GM23338 (cell line): ENCODE measurements around the gene CRTC3. TPM values are rescaled to one million over a fixed set of nuclear protein-coding genes. Genes with fewer than 3 reads are reported as not detected.

Source experiments
- ATAC-seq: fragments of 200-7000 bp; cut with Tn5 transposase; 3 replicates; pipeline ENCODE4 v1.9.1; 2020
- DNase-seq: peaks from one replicate; pipeline ENCODE4 v3.0.0-alpha.2; 2015; ENCODE audit warnings: low spot score
- H2AFZ ChIP-seq: fragments of 200-600 bp; sonication (generic); 2 replicates; pipeline ENCODE4 v1.8.0; 2016; ENCODE audit warnings: antibody characterized with exemption, mild to moderate bottlenecking, moderate library complexity
- H3F3A ChIP-seq: fragments of 200-600 bp; sonication (generic); replicated peaks from 2 replicates; pipeline ENCODE4 v1.8.0; 2017; ENCODE audit warnings: antibody characterized with exemption, mixed run types, low read depth
- H3K27ac ChIP-seq: fragments of 200-600 bp; sonication (generic); 2 replicates; pipeline ENCODE4 v1.6.1; 2016; ENCODE audit warnings: low read depth
- H3K27me3 ChIP-seq: fragments of 200-600 bp; sonication (generic); 2 replicates; pipeline ENCODE4 v1.8.0; 2016; ENCODE audit warnings: mild to moderate bottlenecking, mixed run types, moderate library complexity; ENCODE audit not compliant: insufficient read depth
- H3K36me3 ChIP-seq: fragments of 200-600 bp; sonication (generic); 2 replicates; pipeline ENCODE4 v1.8.0; 2016; ENCODE audit warnings: mild to moderate bottlenecking; ENCODE audit not compliant: insufficient read depth
- H3K4me1 ChIP-seq: fragments of 200-600 bp; sonication (generic); 2 replicates; pipeline ENCODE4 v1.8.0; 2016; ENCODE audit warnings: mild to moderate bottlenecking, moderate library complexity; ENCODE audit not compliant: insufficient read depth
- H3K4me2 ChIP-seq: fragments of 200-600 bp; sonication (generic); 2 replicates; pipeline ENCODE4 v1.7.1; 2017; ENCODE audit warnings: mixed run types
- H3K4me3 ChIP-seq: fragments of 200-600 bp; sonication (generic); 2 replicates; pipeline ENCODE4 v1.6.1; 2016; ENCODE audit warnings: mixed run types
- H3K79me2 ChIP-seq: fragments of 200-600 bp; sonication (generic); replicated peaks from 2 replicates; pipeline ENCODE4 v1.8.0; 2017; ENCODE audit warnings: mild to moderate bottlenecking; ENCODE audit not compliant: insufficient read depth
- H3K9me2 ChIP-seq: fragments of 200-600 bp; sonication (generic); 2 replicates; pipeline ENCODE4 v1.8.0; 2017; ENCODE audit not compliant: insufficient read depth
- H4K20me1 ChIP-seq: fragments of 200-600 bp; sonication (generic); replicated peaks from 2 replicates; pipeline ENCODE4 v1.8.0; 2017; ENCODE audit warnings: mild to moderate bottlenecking; ENCODE audit not compliant: insufficient read depth
- H3K27ac Mint-ChIP-seq: 2 replicates; pipeline ENCODE4 v1.8.0; 2020; ENCODE audit warnings: inconsistent platforms, mild to moderate bottlenecking, moderate library complexity, mixed read lengths
- H3K27me3 Mint-ChIP-seq: 3 replicates; pipeline ENCODE4 v1.8.0; 2022; ENCODE audit warnings: low read depth, mild to moderate bottlenecking, moderate library complexity, mixed read lengths, inconsistent platforms; ENCODE audit not compliant: insufficient read depth, poor library complexity
- H3K36me3 Mint-ChIP-seq: 3 replicates; pipeline ENCODE4 v1.8.0; 2021; ENCODE audit warnings: low read depth, mild to moderate bottlenecking, inconsistent platforms, moderate library complexity, mixed read lengths
- H3K4me1 Mint-ChIP-seq: 3 replicates; pipeline ENCODE4 v1.8.0; 2020; ENCODE audit warnings: mild to moderate bottlenecking, inconsistent platforms, mixed read lengths
- H3K4me3 Mint-ChIP-seq: 3 replicates; pipeline ENCODE4 v1.8.0; 2021; ENCODE audit warnings: moderate library complexity, mild to moderate bottlenecking, inconsistent platforms, mixed read lengths
- H3K9me3 Mint-ChIP-seq: 3 replicates; pipeline ENCODE4 v1.8.0; 2020; ENCODE audit warnings: moderate library complexity, mild to moderate bottlenecking, inconsistent platforms, mixed read lengths
- JUNB ChIP-seq: IDR thresholded peaks from one replicate; pipeline ENCODE4 v1.6.1; 2016; ENCODE audit warnings: antibody characterized with exemption; ENCODE audit not compliant: unreplicated experiment
- POLR2AphosphoS5 ChIP-seq: IDR thresholded peaks from 2 replicates; pipeline ENCODE4 v1.6.1; 2016; ENCODE audit warnings: antibody characterized with exemption, low read depth
- STAT1 ChIP-seq: IDR thresholded peaks from one replicate; pipeline ENCODE4 v1.6.1; 2016; ENCODE audit warnings: antibody characterized with exemption; ENCODE audit not compliant: unreplicated experiment
- ZNF114 ChIP-seq: fragments of 250-450 bp; sonication (Bioruptor Pico); IDR thresholded peaks from 2 replicates; pipeline ENCODE4 v1.5.0; 2020; ENCODE audit warnings: mild to moderate bottlenecking, moderate library complexity
- ZNF331 ChIP-seq: fragments of 250-450 bp; sonication (Bioruptor Pico); IDR thresholded peaks from 2 replicates; pipeline ENCODE4 v1.5.0; 2020; ENCODE audit warnings: low read depth, mild to moderate bottlenecking, moderate library complexity
- polyA plus RNA-seq: library from polyadenylated mRNA; unstranded; fragments of >200 nt; fragmentation: Nextera tagmentation; extraction: Ambion mirVana; gene quantifications from 2 replicates; pipeline ENCODE4 v1.2.1, GENCODE V29; 2016
- total RNA-seq: library from RNA; depleted of rRNA; stranded (reverse); fragments of >200 nt; shearing (Covaris generic); gene quantifications from 2 replicates; pipeline ENCODE4 v1.2.3, GENCODE V29; 2014
- TF ChIP-seq, protein P1 (sequence below), 2 experiments: fragments of 200-600 bp in 1 of 2; sonication (generic) in 1 of 2; conservative IDR thresholded peaks; 2 replicates each; pipeline versions ENCODE4 v1.5.1 to v1.6.1; 2016 to 2017; ENCODE audit warnings: antibody characterized with exemption in 2 of 2, low read depth in 2 of 2, mild to moderate bottlenecking in 2 of 2, moderate library complexity in 1 of 2
- TF ChIP-seq, protein P2 (sequence below): IDR thresholded peaks from 2 replicates; pipeline ENCODE4 v1.6.1; 2016; ENCODE audit warnings: antibody characterized with exemption

Gene CRTC3
- total and polyA plus RNA-seq, 2 experiments from 2014 or later: 2.8 to 3.8 TPM

DNA sequence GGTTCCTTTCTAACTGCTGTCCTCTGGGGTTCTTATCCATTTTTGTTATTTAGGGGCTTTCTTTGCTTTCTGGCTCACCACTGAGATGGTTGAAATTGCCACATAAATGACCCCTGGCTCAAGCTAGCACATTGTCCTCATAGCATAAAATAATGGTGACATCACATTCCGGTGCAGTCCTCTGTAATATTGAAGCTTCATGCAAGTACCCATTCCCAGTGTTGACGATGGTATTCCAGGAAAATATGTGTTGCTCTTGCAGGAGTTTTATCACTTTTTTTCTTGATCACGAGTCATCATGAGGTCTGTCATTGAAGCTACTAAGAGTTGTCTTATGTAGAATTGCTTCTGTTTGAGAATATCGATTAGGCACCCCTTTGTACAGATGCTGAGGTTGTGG is 56.1 kb downstream of the CRTC3 start:
- H2AFZ ChIP-seq: no peak overlapping the region
- H3K4me2 ChIP-seq: no peak overlapping the region
- Mint-ChIP-seq H3K9me3 (no peaks in the 10 kb centered on the region), H3K36me3 (no peaks in the 10 kb centered on the region), H3K27ac (no peak overlapping the region), H3K27me3 (peaks cover 9% of the 10 kb centered on the region), H3K4me3 (no peak overlapping the region), H3K4me1 (peaks cover 47% of the 10 kb centered on the region)
- no peaks in the 10 kb centered on the region for H3K36me3 ChIP-seq
- ATAC-seq (no peak), DNase-seq (no peak)
- H3K79me2 ChIP-seq: no peaks in the 10 kb centered on the region
- H4K20me1 ChIP-seq: no peaks in the 10 kb centered on the region
- H3F3A ChIP-seq: peaks cover 11% of the 10 kb centered on the region; the same call in 1 of the 2 replicates
- H3K4me1 ChIP-seq: peaks cover 50% of the 10 kb centered on the region
- H3K4me3 ChIP-seq: no peak overlapping the region
- peaks cover 33% of the 10 kb centered on the region for H3K27me3 ChIP-seq
- no peak overlapping the region for H3K27ac ChIP-seq
- TF ChIP-seq, protein P1, sequence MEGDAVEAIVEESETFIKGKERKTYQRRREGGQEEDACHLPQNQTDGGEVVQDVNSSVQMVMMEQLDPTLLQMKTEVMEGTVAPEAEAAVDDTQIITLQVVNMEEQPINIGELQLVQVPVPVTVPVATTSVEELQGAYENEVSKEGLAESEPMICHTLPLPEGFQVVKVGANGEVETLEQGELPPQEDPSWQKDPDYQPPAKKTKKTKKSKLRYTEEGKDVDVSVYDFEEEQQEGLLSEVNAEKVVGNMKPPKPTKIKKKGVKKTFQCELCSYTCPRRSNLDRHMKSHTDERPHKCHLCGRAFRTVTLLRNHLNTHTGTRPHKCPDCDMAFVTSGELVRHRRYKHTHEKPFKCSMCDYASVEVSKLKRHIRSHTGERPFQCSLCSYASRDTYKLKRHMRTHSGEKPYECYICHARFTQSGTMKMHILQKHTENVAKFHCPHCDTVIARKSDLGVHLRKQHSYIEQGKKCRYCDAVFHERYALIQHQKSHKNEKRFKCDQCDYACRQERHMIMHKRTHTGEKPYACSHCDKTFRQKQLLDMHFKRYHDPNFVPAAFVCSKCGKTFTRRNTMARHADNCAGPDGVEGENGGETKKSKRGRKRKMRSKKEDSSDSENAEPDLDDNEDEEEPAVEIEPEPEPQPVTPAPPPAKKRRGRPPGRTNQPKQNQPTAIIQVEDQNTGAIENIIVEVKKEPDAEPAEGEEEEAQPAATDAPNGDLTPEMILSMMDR (conservative IDR thresholded peaks at IDR 0.05; ENCODE audit: low read depth in 2 of 2): no peak
- TF ChIP-seq POLR2AphosphoS5: no peak
- TF ChIP-seq ZNF331 (CRISPR knock-in tag): no peak
- H3K9me2 ChIP-seq: no peaks in the 10 kb centered on the region

DNA sequence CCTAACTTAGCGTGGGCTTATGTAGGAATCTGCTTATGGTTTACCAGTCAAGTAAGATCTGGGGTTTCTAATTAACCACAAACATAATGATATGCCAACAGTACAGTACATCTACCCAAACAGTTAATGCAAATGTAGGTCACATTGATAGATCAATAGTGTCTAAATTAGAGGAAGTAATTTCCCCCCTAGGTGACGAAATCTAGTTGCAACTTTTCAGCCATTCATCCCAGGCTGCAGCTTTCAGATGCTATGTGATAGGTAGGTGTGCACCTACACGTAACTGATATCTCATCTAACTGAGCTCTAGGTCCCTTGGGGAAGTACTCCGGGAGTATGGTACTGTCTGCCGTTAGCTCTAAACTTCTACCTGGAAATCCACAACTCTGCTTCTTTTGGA is 57.2 kb downstream of the CRTC3 start:
- H3K36me3 Mint-ChIP-seq: no peaks in the 10 kb centered on the region
- no peak overlapping the region for H3K4me3 Mint-ChIP-seq

More for the DNA sequence above, 57.2 kb downstream of the CRTC3 start:
- no peaks in the 10 kb centered on the region for H3K79me2 ChIP-seq
- H3K4me3 ChIP-seq: no peak overlapping the region
- H3K4me2 ChIP-seq: no peak overlapping the region
- H3K27ac ChIP-seq: no peak overlapping the region
- peaks cover 36% of the 10 kb centered on the region for H3K4me1 Mint-ChIP-seq
- peaks cover 11% of the 10 kb centered on the region; the same call in 1 of the 2 replicates for H3F3A ChIP-seq
- no peaks in the 10 kb centered on the region for H3K9me3 Mint-ChIP-seq
- H3K27ac Mint-ChIP-seq: no peak overlapping the region
- ATAC-seq (no peak), DNase-seq (no peak)
- TF ChIP-seq STAT1 (no peak), POLR2AphosphoS5 (no peak), JUNB (no peak), ZNF114 (CRISPR knock-in tag) (no peak)
- TF ChIP-seq, protein P1 (conservative IDR thresholded peaks at IDR 0.05; ENCODE audit: low read depth in 2 of 2): no peak
- TF ChIP-seq, protein P2, sequence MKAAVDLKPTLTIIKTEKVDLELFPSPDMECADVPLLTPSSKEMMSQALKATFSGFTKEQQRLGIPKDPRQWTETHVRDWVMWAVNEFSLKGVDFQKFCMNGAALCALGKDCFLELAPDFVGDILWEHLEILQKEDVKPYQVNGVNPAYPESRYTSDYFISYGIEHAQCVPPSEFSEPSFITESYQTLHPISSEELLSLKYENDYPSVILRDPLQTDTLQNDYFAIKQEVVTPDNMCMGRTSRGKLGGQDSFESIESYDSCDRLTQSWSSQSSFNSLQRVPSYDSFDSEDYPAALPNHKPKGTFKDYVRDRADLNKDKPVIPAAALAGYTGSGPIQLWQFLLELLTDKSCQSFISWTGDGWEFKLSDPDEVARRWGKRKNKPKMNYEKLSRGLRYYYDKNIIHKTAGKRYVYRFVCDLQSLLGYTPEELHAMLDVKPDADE: no peak
- peaks cover 33% of the 10 kb centered on the region for H3K27me3 ChIP-seq
- no peaks in the 10 kb centered on the region for H4K20me1 ChIP-seq
- H3K4me1 ChIP-seq: peaks cover 40% of the 10 kb centered on the region
- no peaks in the 10 kb centered on the region for H3K9me2 ChIP-seq
- no peaks in the 10 kb centered on the region for H3K36me3 ChIP-seq
- peaks cover 9% of the 10 kb centered on the region for H3K27me3 Mint-ChIP-seq
- no peak overlapping the region for H2AFZ ChIP-seq
